H9 (cell line): ENCODE data around the gene P4HB. TPM values are rescaled to one million over a fixed set of nuclear protein-coding genes. Genes with fewer than 3 reads are reported as not detected.

Source experiments
- DNase-seq: peaks from one replicate; pipeline ENCODE4 v3.0.0-alpha.2; 2017
- H2AFZ ChIP-seq: one replicate; pipeline ENCODE4 v1.6.1; 2013; ENCODE audit warnings: mild to moderate bottlenecking, low read length, control low read depth, moderate library complexity
- H2AK5ac ChIP-seq: 2 replicates; pipeline ENCODE4 v1.6.1; 2013; ENCODE audit warnings: low read length, control low read depth, mixed read lengths; ENCODE audit not compliant: insufficient read length
- H2BK120ac ChIP-seq: one replicate; pipeline ENCODE4 v1.6.1; 2013; ENCODE audit warnings: low read depth, mild to moderate bottlenecking, low read length, control low read depth, inconsistent platforms; ENCODE audit not compliant: poor library complexity, severe bottlenecking
- H2BK12ac ChIP-seq: 2 replicates; pipeline ENCODE4 v1.6.1; 2013; ENCODE audit warnings: low read length, control low read depth, mixed read lengths, low read depth; ENCODE audit not compliant: insufficient read length
- H2BK15ac ChIP-seq: 2 replicates; pipeline ENCODE4 v1.6.1; 2013; ENCODE audit warnings: low read depth, low read length, control low read depth
- H2BK20ac ChIP-seq: one replicate; pipeline ENCODE4 v1.6.1; 2013; ENCODE audit warnings: low read depth, mild to moderate bottlenecking, low read length, control low read depth, inconsistent platforms; ENCODE audit not compliant: poor library complexity, severe bottlenecking
- H2BK5ac ChIP-seq: 2 replicates; pipeline ENCODE4 v1.6.1; 2013; ENCODE audit warnings: low read length, control low read depth, mixed read lengths; ENCODE audit not compliant: insufficient read length
- H3K14ac ChIP-seq: 2 replicates; pipeline ENCODE4 v1.6.1; 2013; ENCODE audit warnings: low read length, control low read depth; ENCODE audit not compliant: insufficient read depth
- H3K18ac ChIP-seq: 2 replicates; pipeline ENCODE4 v1.6.1; 2013; ENCODE audit warnings: low read depth, mild to moderate bottlenecking, mixed read lengths, low read length, control low read depth; ENCODE audit not compliant: insufficient read length
- H3K23ac ChIP-seq: 2 replicates; pipeline ENCODE4 v1.6.1; 2013; ENCODE audit warnings: low read length, control low read depth, mixed read lengths, low read depth; ENCODE audit not compliant: insufficient read length
- H3K23me2 ChIP-seq: 2 replicates; pipeline ENCODE4 v1.6.1; 2013; ENCODE audit warnings: low read depth, mild to moderate bottlenecking, mixed read lengths, low read length, control low read depth; ENCODE audit not compliant: insufficient read length, poor library complexity, severe bottlenecking
- H3K27ac ChIP-seq: 2 replicates; pipeline ENCODE4 v1.5.1; 2013; ENCODE audit warnings: low read length, control low read depth, mixed read lengths, low read depth; ENCODE audit not compliant: insufficient read length
- H3K27me3 ChIP-seq: 2 replicates; pipeline ENCODE4 v1.6.1; 2013; ENCODE audit warnings: low read length, control low read depth, inconsistent platforms; ENCODE audit not compliant: insufficient read depth
- H3K4ac ChIP-seq: 2 replicates; pipeline ENCODE4 v1.6.1; 2013; ENCODE audit warnings: low read depth, mild to moderate bottlenecking, control low read depth, inconsistent platforms, low read length, moderate library complexity
- H3K4me1 ChIP-seq: 2 replicates; pipeline ENCODE4 v1.6.1; 2013; ENCODE audit warnings: low read length, control low read depth, inconsistent platforms; ENCODE audit not compliant: insufficient read depth
- H3K4me2 ChIP-seq: 2 replicates; pipeline ENCODE4 v1.6.1; 2013; ENCODE audit warnings: low read length, control low read depth, mixed read lengths; ENCODE audit not compliant: insufficient read length, insufficient read depth
- H3K56ac ChIP-seq: 2 replicates; pipeline ENCODE4 v1.6.1; 2013; ENCODE audit warnings: low read depth, mild to moderate bottlenecking, mixed read lengths, low read length, control low read depth; ENCODE audit not compliant: insufficient read length
- H3K79me1 ChIP-seq: 2 replicates; pipeline ENCODE4 v1.6.1; 2013; ENCODE audit warnings: low read depth, mild to moderate bottlenecking, moderate library complexity, low read length, control low read depth, inconsistent platforms; ENCODE audit not compliant: insufficient read depth, poor library complexity, severe bottlenecking
- H3K79me2 ChIP-seq: 2 replicates; pipeline ENCODE4 v1.6.1; 2013; ENCODE audit warnings: low read length, control low read depth, inconsistent platforms; ENCODE audit not compliant: insufficient read depth
- H3K9ac ChIP-seq: 2 replicates; pipeline ENCODE4 v1.6.1; 2013; ENCODE audit warnings: low read length, control low read depth, mixed read lengths; ENCODE audit not compliant: insufficient read length; ENCODE audit errors: extremely low read depth
- H3K9me3 ChIP-seq: one replicate; pipeline ENCODE4 v1.6.1; 2013; ENCODE audit warnings: low read depth, low read length, inconsistent platforms; ENCODE audit not compliant: control insufficient read depth
- H3T11ph ChIP-seq: one replicate; pipeline ENCODE4 v1.6.1; 2013; ENCODE audit warnings: mild to moderate bottlenecking, low read length, control low read depth, inconsistent platforms
- H4K20me1 ChIP-seq: one replicate; pipeline ENCODE4 v1.6.1; 2013; ENCODE audit not compliant: control insufficient read depth, insufficient read length, insufficient read depth
- H4K5ac ChIP-seq: 2 replicates; pipeline ENCODE4 v1.6.1; 2013; ENCODE audit warnings: low read depth, mild to moderate bottlenecking, mixed read lengths, low read length, control low read depth; ENCODE audit not compliant: insufficient read length
- H4K8ac ChIP-seq: replicated peaks from 2 replicates; pipeline ENCODE4 v1.6.1; 2013; ENCODE audit warnings: low read length, control low read depth, mixed read lengths, low read depth; ENCODE audit not compliant: insufficient read length
- H4K91ac ChIP-seq: 2 replicates; pipeline ENCODE4 v1.6.1; 2013; ENCODE audit warnings: low read depth, mild to moderate bottlenecking, moderate library complexity, mixed read lengths, low read length, control low read depth; ENCODE audit not compliant: insufficient read length
- H3K27ac Mint-ChIP-seq, 3 experiments: 2 replicates in 2 of 3; 3 replicates in 1 of 3; pipeline ENCODE4 v1.8.0; 2020 to 2021; ENCODE audit warnings: mixed read lengths in 3 of 3, mild to moderate bottlenecking in 1 of 3, moderate library complexity in 1 of 3
- H3K27me3 Mint-ChIP-seq: 2 replicates; pipeline ENCODE4 v1.8.0; 2021; ENCODE audit warnings: low read depth, mild to moderate bottlenecking, moderate library complexity, mixed read lengths
- H3K36me3 Mint-ChIP-seq, 3 experiments: 2 replicates in 2 of 3; 3 replicates in 1 of 3; pipeline ENCODE4 v1.8.0; 2020 to 2021; ENCODE audit warnings: low read depth in 3 of 3, mixed read lengths in 3 of 3; ENCODE audit not compliant: insufficient read depth in 1 of 3
- H3K4me1 Mint-ChIP-seq, 2 experiments: 2 replicates each; pipeline ENCODE4 v1.8.0; 2020; ENCODE audit warnings: mixed read lengths in 2 of 2
- H3K4me3 Mint-ChIP-seq, 2 experiments: 2 replicates in 1 of 2; 3 replicates in 1 of 2; pipeline ENCODE4 v1.8.0; 2020 to 2021; ENCODE audit warnings: mild to moderate bottlenecking in 2 of 2, mixed read lengths in 2 of 2, moderate library complexity in 1 of 2
- H3K9me3 Mint-ChIP-seq, 2 experiments: 2 replicates in 1 of 2; 3 replicates in 1 of 2; pipeline ENCODE4 v1.8.0; 2020; ENCODE audit warnings: mild to moderate bottlenecking in 2 of 2, mixed read lengths in 2 of 2, moderate library complexity in 1 of 2
- WGBS: extraction: QIAGEN DNeasy Blood & Tissue Kit; methylation state at CpG from one replicate; pipeline ENCODE4 v1.1.7; 2013; ENCODE audit warnings: missing lambda C conversion rate, low lambda C conversion rate, mixed read lengths; ENCODE audit not compliant: insufficient read length; ENCODE audit errors: extremely low coverage; 5-methylcytosine and 5-hydroxymethylcytosine counted together
- total RNA-seq: library from RNA; stranded (reverse); gene quantifications from 2 replicates; pipeline ENCODE4 v1.2.1, GENCODE V29; 2021
- TF ChIP-seq, protein P1 (sequence below): fragments of 200-600 bp; sonication (generic); conservative IDR thresholded peaks from 3 replicates; pipeline ENCODE4 v1.8.0; 2021; ENCODE audit warnings: antibody characterized with exemption, mild to moderate bottlenecking

Gene P4HB
- total RNA-seq, 1 experiment from 2014 or later, result 366 TPM

GRCh38 chr17:81877569-81877968 lies 17.2 kb upstream of the P4HB start:
- Histone ChIP-seq H2BK12ac (no peak overlapping the region), H2BK5ac (no peak overlapping the region), H4K5ac (no peak overlapping the region), H2BK15ac (no peak overlapping the region; the same call in 1 of the 2 replicates), H3K79me1 (no peaks in the 10 kb centered on the region), H3K27me3 (no peaks in the 10 kb centered on the region), H3K56ac (no peak overlapping the region), H4K91ac (no peak overlapping the region), H3K4me2 (no peak overlapping the region), H2BK20ac (no peak overlapping the region), H2BK120ac (no peak overlapping the region), H4K8ac (no peak overlapping the region), H2AFZ (no peak overlapping the region), H3K23me2 (no peaks in the 10 kb centered on the region), H3K23ac (no peak overlapping the region), H2AK5ac (no peak overlapping the region), H3K9ac (no peak overlapping the region), H4K20me1 (no peaks in the 10 kb centered on the region), H3K14ac (no peak overlapping the region), H3K9me3 (no peaks in the 10 kb centered on the region), H3K27ac (no peak overlapping the region), H3K4me1 (no peaks in the 10 kb centered on the region), H3K4ac (no peak overlapping the region), H3T11ph (no peak overlapping the region), H3K18ac (no peak overlapping the region), H3K79me2 (no peaks in the 10 kb centered on the region)
- no CpG with 5 or more reads among the region's 5 CpGs for WGBS
- TF ChIP-seq, protein P1, sequence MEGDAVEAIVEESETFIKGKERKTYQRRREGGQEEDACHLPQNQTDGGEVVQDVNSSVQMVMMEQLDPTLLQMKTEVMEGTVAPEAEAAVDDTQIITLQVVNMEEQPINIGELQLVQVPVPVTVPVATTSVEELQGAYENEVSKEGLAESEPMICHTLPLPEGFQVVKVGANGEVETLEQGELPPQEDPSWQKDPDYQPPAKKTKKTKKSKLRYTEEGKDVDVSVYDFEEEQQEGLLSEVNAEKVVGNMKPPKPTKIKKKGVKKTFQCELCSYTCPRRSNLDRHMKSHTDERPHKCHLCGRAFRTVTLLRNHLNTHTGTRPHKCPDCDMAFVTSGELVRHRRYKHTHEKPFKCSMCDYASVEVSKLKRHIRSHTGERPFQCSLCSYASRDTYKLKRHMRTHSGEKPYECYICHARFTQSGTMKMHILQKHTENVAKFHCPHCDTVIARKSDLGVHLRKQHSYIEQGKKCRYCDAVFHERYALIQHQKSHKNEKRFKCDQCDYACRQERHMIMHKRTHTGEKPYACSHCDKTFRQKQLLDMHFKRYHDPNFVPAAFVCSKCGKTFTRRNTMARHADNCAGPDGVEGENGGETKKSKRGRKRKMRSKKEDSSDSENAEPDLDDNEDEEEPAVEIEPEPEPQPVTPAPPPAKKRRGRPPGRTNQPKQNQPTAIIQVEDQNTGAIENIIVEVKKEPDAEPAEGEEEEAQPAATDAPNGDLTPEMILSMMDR, result no peak
- Mint-ChIP-seq H3K36me3 (peaks cover 11 to 44% (median 40%) of the 10 kb centered on the region in 3 experiments), H3K27me3 (no peaks in the 10 kb centered on the region; the same call in 1 of the 2 replicates), H3K4me1 (0 out of 4 replicates have a peak, but pooled peaks cover 0 to 2% of the 10 kb centered on the region in 2 experiments), H3K9me3 (no peaks in the 10 kb centered on the region; a peak in 1 of 5 replicates), H3K27ac (0 out of 7 replicates have a peak overlapping the region, but pooled peaks of 1 of the 3 experiments have one; percentile 6), H3K4me3 (no peak overlapping the region)
- no peak for DNase-seq
